Glomerular endothelial cell (primary cell): ENCODE measurements around the gene TOMM6. TPM values are rescaled to one million over a fixed set of nuclear protein-coding genes. Genes with fewer than 3 reads are reported as not detected.
"Not testable (repeated sequence)": the region's sequence is repeated elsewhere in the genome, so short reads cannot be mapped to it uniquely, and the experiment has no call there.

Source experiments
- DNase-seq: peaks from one replicate; pipeline ENCODE4 v3.0.0-alpha.2; 2011; ENCODE audit warnings: low read depth, low spot score; ENCODE audit errors: extremely low read depth
- total RNA-seq: library from RNA; depleted of rRNA; stranded (reverse); fragments of >200 nt; gene quantifications from 2 replicates; pipeline ENCODE4 v1.2.3, GENCODE V29; 2015

Gene TOMM6
- total RNA-seq, 1 donor from 2014 or later = 169 TPM

- DNase-seq = no peak
These were observed 27.5 kb upstream of the TOMM6 start for GRCh38 chr6:41759905-41760579.

DNA sequence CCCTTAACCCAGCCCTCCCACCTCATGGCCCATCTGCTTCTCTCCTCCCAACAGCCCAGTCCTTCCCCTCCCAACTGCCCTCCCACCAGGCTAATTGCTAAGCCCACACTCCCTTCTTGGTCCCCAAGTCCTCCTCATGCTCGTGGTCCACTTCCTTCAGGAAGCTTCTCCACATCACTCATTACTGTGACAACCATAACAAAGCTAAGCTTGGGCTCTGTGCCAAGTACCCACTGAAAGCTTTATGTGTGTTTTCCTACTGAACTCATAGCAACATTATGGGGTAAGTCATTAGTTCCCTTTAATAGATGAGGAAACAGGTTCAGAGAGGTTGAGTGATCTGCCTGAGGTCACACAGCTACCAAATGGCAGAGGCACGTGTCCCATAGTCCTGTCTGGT, 24.0 kb upstream of the TOMM6 start:
- peak; percentile 85 for DNase-seq

- DNase-seq = not testable (repeated sequence)
These were observed 21.3 kb upstream of the TOMM6 start for GRCh38 chr6:41766043-41766664.

GRCh38 chr6:41767112-41767833, 20.2 kb upstream of the TOMM6 start:
- no peak for DNase-seq

- no peak for DNase-seq
These were observed 18.8 kb upstream of the TOMM6 start for GRCh38 chr6:41768545-41769308.

- DNase-seq = no peak
These were observed 18.1 kb upstream of the TOMM6 start for GRCh38 chr6:41769376-41769775.

- DNase-seq = no peak
These were observed 17.0 kb upstream of the TOMM6 start for GRCh38 chr6:41770381-41771057.

GRCh38 chr6:41771058-41771983, 16.2 kb upstream of the TOMM6 start:
- no peak for DNase-seq

DNA sequence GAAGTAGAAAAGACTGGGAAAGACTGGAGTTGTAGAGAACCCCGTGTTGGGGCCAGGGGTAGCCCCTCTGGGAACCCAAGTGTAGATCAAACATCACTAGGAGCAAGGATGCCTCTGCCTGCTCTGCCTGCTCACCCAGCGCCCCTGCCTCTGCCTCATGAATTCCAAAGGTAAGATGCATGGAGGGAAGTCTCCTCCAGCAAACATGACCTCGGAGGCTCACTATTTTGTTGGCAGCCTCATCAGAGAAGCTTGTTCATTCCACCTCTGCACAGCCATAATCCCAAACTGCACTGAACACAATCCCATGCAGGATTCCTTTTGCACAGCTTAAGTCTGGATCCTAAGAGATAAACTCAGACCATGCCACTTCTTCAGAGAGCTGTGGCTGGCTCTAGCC, 12.7 kb upstream of the TOMM6 start:
- no peak for DNase-seq

DNA sequence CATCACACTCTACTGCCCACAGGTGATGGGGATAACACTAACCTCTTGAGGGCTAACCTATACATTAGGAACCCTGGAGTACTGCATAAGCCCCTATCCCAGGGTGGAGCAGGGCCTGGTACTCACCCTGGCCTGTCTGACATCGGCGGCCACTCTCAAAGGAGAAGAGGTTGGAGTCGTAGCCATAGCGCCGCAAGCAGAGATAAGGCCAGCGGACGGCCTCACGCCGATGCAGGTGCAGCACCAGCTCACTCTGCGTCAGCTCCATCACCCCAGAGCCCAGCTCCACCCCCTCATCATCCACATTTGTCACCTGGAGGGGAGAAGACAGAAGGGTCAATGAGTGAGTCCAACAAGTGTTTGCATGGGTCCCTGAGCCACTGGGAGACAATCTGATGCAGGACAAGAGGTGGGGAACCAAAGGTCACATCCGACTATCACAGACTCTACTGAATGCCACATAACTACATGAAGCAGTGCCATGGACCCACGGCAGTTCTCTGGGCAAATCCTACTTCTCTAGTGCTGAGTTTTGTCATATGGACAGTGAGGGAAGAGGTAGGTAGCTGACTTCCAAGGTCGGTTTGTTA, 12.1 kb upstream of the TOMM6 start:
- DNase-seq = no peak

DNA sequence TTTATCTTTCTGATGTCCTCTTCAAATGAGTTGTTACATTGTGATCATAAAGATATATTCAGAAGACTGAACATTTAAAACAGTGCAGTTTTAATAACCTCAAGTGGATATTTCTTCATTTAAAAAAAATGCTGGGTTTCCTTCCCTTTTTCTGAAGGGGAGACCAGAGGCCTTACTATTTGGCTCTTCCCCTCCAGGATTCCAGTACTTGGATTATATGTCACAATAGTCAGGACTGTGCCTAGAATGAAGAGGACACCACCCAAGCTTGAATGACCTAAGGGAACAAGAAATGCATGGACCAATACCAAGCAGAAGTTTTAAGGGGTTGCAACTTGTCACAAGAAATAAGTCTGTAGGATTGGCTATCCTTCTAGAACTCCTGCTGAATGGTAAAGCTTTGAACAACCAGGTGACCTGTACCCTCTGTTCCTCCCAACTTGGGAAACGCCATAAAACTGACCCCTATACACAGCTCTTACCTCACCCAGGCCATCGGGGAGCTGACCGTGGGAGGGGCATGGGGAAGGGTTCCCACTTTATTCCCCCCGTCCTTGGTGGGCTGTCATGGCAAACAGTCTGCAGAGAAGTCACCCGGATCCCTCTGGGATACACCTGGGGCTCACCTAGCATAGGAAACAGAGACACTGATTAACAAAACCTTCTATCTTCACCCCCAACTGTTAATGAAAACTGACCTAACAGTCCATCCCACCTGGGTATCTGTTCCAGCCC, 9.8 kb upstream of the TOMM6 start:
- no peak for DNase-seq

DNA sequence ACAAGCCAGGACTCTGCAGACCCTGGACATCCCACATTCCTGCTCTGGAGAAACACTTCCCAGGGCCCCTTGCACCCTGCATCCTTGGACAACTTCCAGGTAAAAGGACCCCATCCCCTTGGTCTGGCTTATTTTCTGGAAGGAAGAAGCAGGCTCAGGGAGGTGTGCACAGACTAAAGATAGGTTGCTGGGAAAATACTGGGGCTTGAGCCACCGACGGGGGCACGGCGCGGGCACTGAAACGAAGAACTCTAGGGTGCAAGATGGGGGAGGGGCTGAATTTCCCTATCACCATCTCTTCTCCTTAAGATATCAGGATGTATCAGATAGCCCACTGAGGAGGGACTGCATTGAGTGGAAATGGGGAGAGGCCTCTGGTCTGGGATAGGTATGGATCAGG, 8.6 kb upstream of the TOMM6 start:
- no peak for DNase-seq

DNA sequence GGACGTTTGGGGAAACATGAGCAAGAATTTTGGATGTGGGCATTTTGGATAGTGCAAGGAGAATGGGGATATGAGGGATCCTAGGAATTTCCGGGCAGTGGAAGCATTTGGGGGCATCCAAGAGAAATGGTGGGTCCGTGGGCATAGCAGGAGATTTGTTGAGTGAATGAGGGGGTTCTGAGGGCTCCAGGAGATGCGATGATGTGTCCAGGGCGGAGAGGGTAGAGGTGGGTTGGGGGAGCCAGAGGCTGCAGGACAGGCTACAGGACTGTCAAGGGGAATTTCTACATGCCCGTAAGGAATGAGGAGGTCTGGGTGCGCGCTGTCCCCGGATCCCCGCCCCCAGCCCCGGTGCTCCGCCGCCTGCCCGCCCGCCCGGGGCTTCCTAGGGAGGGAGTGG, 8.2 kb upstream of the TOMM6 start:
- DNase-seq = no peak

- peak; percentile 45 for DNase-seq
These were observed 7.5 kb upstream of the TOMM6 start, which contains the start of gene FRS3 for GRCh38 chr6:41779788-41780550. TSS of gene FRS3 (minus strand) at chr6:41779900. CDS start at chr6:41776987, 2,913 bp downstream.

DNA sequence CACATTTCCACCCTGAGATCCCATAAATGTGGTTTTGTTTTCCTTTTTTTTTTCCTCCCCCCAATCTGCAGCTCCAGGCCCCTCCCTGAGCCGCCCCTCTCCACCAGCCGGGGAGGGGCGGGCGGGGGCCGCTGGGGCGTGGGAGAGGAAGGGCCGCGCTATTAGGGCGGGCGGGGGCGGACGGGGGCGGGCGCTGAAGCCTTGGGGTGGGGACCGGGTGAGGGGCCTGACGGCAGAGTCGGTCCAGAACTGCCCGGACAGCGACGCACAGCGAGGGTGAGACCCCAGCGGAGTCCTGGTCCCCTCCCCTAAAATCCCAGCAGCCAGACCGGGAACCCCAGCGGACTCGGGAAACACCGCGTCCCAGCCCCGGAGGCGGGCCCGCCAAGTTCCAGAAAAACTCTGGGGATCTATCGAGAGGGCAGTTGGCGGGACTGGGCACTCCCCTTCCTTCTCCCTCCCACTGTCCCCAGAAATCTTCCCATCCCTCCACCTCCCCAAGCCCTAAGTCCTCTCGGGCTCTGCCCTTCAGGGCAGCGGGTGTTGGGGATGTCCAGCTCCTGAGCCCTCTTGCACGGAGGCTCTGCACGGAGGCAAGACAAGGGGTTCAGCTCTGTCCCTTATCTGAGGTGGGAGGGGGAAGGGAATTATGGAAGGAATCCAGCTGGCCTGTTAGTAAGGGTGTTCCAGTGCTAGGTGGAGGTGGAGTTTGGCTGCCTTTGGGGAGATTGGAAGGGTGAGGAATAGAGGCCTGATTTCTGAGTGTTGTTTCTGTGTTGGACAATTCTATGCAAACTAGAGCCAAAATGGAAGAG, 6.7 kb upstream of the TOMM6 start, which contains the start of gene PRICKLE4:
TSS of gene PRICKLE4 (plus strand) at position 232 of the 815 bp plus-strand sequence. CDS start 2,692 bp downstream, outside the sequence.
- DNase-seq = no peak

- DNase-seq = no peak
These were observed 6.1 kb upstream of the TOMM6 start for GRCh38 chr6:41781366-41781730.
